ENCODE measurements around the gene DPM3.
"Not testable (repeated sequence)": the region's sequence is repeated elsewhere in the genome, so short reads cannot be mapped to it uniquely, and the experiment has no call there.

DPM3 gene

DNA sequence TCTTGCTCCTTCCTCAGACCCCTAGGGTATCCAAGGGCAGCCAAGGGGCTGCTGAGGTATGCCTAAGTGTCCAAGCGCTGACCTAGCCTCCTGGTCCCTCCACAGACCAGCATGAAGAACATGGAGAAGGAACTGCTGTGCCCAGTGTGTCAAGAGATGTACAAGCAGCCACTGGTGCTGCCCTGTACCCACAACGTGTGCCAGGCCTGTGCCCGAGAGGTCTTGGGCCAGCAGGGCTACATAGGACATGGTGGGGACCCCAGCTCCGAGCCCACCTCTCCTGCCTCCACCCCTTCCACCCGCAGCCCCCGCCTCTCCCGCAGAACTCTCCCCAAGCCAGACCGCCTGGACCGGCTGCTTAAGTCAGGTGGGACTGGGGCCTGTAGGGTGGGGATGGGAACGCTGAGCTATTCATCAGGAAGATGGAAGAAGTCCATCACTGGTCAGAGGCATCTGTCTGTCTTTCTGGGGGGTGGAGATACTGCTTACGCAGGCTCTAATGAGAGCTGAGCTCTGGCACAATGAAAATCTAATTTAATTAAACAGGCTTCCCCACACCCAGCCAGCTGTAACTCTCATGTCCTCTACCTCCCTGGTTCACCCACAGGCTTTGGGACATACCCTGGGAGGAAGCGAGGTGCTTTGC lies 35.1 kb upstream of the DPM3 start:
- DNase-seq: no peak

DNA sequence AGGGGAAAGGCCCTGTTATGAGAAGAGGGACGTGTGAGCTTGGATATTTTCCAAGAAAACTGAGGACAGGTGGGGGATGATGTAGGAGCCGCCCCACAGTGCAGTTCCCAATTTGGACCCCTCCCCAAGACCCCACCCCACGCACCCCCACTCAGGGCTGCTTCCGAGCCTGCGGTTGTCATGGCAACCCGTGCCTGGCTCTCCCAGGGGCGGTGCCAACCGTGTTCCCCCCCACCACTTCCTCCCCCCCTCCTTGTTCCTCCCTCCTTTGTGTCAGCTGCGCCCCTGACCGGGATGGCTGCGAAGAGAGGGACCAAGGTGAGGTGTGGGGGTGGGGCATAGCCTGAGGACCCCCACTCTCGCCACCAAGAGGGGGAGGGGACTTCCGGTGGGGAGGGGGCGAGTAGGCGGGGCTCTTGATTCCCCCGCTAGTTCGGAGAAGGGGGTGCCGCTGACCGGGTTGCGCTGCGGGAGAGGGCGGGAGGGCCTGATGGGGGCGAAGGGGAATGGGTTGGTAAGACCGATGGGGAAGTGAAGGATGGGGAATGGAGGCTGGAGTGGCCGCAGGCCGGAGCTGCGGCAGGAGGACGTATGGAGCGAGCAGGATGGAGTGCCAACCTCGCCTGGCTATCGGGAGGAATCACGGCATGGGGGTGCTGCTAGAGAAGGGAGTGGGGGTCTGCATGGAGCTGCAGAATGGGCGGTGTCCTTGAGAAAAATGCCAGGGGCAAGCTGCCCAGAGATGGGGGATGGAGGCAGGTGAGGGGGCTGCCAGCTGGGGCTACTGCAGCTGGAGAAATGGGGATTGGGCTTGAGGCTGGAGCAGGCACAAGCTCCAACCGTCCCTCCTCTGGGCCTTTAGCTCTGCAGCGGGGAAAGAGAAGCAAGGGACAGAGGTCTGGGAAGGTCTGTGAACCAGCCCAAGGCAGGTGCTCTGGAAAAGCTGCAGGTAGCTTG lies 34.3 kb upstream of the DPM3 start:
- DNase-seq: peak; percentile 52

GRCh38 chr1:155173478-155174323 lies 33.4 kb upstream of the DPM3 start, which contains the start of gene TRIM46:
TSS of gene TRIM46 (plus strand) at chr1:155173849. CDS start at chr1:155173967, 118 bp downstream.
- DNase-seq: peak; percentile 84

DNA sequence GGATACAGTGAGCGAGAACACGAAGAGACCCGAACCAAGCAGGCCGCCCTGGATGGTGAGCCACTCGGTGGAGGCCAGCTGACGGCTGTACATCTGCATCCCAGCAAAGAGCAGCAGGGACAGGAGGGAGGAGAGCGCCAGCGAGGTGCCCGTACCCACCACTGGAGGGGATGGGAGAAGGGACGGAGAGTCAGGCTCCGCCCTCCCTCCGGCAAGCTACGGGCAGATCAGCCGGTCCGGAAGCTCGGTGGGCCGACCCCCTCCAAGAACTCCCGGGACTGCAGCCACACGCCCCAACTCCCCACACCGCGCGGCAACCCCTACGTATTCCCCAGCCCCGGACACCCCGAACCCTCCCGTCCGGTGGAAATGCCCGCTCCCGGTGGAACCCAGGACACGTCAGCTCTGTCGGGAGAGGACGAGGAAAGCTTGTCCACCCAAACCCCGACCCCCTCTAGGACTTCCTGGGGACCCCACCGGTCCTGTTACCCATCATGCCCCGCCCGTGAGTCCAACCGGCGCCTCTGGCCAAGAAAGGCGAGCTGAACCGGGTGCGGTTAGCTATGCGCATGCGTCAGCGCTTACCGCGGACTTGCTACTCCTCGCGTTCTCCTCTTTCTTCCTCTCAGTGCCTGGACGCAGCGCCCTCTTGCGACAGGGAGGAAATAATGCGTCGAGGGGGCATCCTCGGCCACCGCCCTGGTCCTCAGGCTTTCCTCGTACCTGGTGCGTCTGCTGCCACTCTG lies 32.6 kb upstream of the DPM3 start, which contains the start of gene KRTCAP2:
KRTCAP2 (minus strand) TSS at position 573 of the 746 bp plus-strand sequence; CDS start at position 493, 80 bp downstream.
- DNase-seq: peak; percentile 96

- no peak for DNase-seq
Observed at GRCh38 chr1:155171836-155172731, 31.8 kb upstream of the DPM3 start.

- DNase-seq: no peak
Observed at GRCh38 chr1:155170806-155171205, 30.5 kb upstream of the DPM3 start.

DNA sequence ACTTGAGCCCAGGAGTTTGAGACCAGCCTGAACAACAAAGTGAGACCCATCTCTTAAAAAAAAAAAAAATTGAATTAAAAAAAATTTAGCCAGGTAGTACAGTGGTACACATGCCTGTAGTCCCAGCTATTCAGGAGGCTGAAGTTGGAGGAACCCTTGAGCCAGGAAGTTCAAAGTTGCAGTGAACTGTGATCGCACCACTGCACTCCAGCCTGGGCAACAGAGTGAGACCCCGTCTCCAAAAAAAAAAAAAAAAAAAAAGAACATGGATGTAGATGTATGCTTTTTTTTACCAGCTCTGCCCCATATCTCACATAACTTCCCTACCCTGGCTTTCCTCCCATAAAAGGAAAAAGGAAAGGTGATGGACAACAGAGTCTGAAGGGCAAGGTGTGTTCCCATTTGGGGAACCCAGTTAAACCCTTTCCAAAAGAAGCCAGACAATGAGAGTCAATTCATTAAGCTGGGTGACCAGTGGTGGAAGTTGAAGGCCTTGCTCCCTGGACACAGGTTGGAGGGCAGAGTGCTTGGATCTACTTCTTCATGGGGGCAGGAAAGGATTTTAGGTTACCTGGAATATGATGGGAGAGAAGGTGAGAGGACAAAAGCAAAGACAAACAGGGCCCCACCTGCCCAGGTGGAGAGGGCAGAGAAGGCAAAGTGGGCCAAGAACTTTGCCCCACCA lies 29.9 kb upstream of the DPM3 start:
- DNase-seq: no peak

DNA sequence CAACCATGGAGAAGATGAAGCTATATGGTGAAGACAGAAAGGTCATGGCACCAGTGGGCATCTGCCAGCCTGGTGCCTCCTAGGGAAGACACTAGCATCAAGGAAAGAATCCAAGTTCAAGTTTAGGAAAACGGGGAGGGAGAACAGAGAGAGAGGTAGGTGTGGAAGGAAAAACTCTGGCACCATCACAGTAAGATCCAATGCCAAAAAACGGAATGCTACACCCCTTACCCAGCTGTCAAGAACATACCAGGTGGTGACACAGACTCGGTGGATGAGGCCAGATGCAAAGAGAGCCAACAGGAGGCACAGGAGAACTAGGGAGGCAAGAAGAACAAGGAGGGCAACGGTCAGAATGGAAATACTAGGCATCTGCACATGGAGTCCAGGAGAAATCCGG lies 29.2 kb upstream of the DPM3 start:
- no peak for DNase-seq

- DNase-seq: no peak
Observed at GRCh38 chr1:155168456-155169210, 28.3 kb upstream of the DPM3 start.

GRCh38 chr1:155168105-155168445 lies 27.7 kb upstream of the DPM3 start:
- not testable (repeated sequence) for DNase-seq

- peak; percentile 78 for DNase-seq
Observed at GRCh38 chr1:155167166-155168104, 27.1 kb upstream of the DPM3 start.

DNA sequence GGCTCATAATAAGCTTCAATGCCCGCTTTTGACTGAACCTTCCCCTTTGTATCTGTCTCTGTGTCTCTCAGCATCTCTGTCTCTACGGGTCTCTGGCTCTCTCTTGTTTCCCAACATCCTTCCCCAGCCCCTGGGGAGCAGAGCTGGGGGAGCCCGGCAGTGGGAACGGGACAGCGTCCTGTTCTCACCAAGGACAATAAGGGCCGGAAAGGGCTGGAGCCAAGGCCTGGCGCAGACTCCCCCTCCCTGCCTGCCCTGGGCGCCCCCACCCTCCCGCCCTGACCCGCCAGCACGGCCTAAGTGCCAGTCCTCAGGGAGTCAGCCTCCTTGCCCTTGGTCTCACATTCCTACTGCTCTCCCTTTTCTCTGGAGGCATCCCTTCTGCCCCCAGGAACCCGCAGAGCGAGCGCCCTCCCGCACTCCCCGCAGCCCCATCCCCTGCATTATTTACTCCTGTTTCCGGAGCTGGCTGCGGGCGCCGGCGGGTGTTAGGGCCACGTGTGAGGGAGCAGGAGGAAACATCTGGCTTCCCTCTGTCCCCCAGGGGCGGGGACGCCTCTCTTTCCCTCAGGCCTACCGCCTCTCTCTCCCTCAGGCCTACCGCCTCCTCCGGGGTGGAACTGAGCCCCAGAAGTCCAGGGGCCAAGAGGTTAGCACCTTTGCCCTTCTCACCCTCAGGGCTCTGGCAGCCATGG lies 26.3 kb upstream of the DPM3 start:
- no peak for DNase-seq

DNA sequence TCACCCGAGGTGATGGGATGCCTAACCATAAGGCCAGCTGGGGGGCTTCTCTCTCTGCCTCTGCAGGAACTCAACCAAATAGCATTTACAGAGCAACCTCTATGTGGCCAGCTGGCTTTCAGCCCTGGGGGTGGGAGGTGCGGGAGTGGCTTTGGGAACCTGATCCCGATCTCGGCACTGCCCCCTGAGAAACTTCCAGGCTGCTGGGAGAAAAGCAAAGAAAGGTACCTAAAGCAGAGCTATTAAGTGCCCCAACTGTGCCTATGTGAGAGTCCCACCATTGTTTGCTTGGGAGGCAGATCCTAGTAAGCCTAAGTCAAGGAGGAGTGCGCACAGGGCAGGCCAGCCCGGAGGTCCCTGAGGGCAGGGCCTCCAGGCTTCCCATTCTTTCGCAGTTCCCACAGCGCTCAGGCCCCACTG lies 25.7 kb upstream of the DPM3 start:
- DNase-seq: no peak

- not testable (repeated sequence) for DNase-seq
Observed at GRCh38 chr1:155164625-155165024, 24.3 kb upstream of the DPM3 start.

GRCh38 chr1:155163785-155164184 lies 23.5 kb upstream of the DPM3 start:
- not testable (repeated sequence) for DNase-seq

DNA sequence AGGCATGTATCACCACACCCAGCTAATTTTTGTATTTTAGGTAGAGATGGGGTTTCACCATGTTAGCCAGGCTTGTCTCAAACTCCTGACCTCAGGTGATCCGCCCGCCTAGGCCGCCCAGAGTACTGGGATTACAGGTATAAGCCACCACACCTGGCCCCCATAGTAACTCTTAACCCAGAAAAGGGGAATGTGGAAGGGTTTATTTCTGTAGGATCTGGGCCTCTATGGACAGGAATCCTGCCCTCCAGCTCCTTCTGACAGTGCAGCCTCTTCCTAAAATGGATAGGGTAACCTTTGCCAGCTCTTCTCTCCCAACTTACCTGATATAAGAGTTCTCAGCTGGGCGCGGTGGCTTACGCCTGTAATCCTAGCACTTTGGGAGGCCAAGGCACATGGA lies 22.3 kb upstream of the DPM3 start:
- DNase-seq: not testable (repeated sequence)

DNA sequence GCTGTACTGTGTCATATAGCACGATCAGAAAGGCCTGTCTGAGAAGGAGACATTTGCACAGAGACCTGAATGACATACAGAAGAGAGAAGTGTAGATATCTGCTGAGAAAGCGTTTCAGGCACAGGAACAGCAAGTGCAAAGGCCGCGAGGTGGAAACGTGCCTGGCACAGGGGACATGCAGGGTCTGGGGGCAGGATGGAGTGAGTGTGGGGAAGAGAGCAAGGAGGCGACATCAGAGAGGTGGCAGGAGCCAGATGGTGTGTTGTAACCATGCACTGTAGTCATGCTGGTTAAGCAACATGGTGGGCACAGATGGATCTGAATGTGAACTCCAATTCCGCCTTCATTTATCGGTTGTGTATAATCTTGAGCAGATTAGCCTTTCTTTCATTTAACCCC lies 19.8 kb upstream of the DPM3 start:
- DNase-seq: no peak

GRCh38 chr1:155158991-155159390 lies 18.7 kb upstream of the DPM3 start:
- DNase-seq: no peak
